GM19099 (cell line): ENCODE results near the gene SIT1.

Experiments used
- POLR2A ChIP-seq: IDR thresholded peaks from 3 replicates; pipeline ENCODE4 v1.6.1; 2011; ENCODE audit warnings: low read depth; ENCODE audit not compliant: insufficient read length; ENCODE audit errors: extremely low read depth

Gene SIT1, protein sequence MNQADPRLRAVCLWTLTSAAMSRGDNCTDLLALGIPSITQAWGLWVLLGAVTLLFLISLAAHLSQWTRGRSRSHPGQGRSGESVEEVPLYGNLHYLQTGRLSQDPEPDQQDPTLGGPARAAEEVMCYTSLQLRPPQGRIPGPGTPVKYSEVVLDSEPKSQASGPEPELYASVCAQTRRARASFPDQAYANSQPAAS

DNA sequence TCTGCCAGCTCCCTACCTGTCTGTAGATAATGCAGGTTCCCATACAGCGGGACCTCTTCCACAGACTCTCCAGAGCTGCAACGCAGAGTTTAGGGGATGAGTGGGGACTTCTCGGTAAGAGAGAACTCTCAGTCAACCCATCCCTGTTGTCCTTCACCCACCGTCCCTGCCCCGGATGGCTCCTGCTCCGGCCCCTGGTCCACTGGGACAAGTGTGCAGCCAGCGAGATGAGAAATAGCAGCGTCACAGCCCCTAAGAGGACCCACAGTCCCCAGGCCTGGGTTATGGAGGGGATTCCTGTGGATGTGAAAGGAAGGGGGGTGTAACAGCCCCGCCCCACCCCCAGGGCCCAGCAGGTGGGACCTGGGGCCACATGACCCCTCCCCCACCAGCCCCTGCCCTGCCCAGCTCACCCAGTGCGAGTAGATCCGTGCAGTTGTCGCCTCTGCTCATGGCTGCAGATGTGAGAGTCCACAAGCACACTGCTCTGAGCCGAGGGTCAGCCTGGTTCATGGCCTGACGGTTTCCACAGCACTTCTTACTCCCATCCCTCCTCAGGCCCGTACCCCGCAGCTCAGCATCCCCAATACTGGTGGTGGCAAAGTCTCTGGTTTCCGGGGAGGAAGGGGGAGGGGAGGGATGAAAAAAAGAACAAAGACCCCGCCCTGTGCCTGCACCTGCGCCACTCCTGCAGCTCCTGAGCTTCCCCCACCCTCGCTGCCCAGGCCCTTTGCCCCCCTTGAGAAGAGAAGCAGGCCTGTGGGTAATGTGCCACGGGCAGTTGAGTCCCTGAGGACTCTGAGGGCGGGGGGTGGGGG, at the start of gene SIT1:
Gene SIT1, minus strand, starts transcription at position 591 of the 818 bp plus-strand sequence. Its CDS starts 78 bp downstream, at position 513.
- TF ChIP-seq POLR2A = peak; percentile 52

DNA sequence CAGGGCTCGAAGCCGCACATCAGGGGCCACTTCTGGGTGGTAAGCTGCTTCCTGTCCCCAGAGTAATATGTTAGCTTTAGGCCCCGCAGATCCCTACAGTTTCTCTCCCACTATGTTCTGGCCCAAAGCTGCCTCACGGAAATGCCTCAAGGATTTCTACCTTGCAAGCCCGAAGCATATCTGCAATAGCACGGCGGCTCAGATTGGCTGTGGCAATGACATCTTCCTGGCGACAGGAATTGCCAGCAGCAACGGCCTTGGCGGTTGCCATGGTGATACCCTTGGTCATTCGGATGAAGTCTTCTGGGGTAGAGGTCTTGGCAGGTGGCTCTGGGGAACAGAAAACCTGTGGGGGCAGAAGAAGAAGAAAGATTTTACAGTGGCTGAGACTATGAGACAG, 49.3 kb upstream of the SIT1 start:
- TF ChIP-seq POLR2A = no peak

DNA sequence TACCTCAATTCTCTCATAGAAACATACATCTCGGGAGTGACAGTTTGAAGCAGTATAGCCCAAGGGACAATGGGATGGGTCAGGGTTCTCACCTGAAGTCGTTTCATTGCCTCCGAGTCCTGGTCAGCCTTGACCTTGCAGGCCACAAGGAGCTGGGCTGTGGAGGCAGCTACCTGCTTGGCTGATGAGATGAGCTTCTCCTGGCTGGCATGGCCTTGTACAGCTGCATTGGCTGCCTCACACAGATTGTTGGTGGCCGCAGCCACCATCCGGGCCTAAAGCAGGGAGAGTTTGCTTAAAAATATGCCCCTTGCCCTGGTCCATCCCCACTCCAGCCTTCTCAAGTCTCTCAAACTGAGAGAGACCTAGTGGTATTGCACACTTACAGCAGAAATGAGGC, 47.5 kb upstream of the SIT1 start:
- no peak for TF ChIP-seq POLR2A

DNA sequence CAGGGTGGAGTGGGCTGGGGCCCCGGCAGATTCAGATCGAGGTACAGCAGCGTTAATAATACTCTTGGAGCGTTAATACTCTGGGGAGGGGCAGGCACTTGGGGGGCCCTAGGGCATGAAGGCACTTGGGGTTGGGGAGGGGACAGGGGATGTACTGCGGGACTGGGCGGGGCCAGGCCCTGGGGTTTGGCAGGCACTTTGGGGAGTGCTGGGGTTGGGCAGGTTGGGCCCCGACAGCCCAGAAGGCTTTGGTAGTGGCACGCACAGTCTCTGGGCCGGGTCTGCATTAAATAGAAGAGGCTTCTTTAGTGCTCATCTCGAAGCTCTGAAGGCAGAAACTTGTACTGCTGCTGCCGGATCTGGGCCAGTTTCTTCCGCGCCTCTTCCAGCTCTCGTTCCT, 46.8 kb upstream of the SIT1 start:
- TF ChIP-seq POLR2A = no peak

DNA sequence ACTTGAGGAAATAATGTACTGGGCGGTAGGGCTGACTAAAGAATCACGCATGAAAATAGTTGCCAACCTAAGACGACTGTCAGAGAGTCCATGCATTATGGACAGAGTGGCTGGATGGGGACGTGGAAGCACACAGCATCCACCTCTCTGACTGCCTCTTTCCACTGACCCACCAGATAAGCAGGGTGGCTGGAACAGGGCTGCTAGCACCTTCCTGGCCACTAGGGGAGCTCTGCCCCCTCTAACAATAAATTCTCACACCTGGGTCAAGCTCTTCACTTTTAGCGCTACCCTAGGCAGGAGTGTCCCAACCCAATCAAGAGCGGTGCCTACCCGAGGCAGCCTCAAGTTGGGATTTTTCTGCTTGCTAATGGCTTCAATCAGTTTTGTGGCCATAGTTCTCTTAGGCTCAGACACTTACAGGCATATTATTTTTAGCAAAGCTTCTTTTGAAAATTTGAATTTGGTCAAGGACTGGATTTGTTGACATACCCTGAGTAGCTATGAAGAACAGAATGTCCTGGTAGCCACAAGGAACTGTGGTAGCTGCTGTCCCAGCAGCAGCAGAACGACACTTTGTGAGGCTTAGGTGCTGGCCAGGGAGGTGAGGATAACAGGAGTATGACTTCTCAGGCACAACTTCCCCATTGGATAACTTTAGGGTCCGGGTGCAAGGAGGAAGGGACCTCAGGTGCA, 45.9 kb upstream of the SIT1 start:
- TF ChIP-seq POLR2A = no peak

DNA sequence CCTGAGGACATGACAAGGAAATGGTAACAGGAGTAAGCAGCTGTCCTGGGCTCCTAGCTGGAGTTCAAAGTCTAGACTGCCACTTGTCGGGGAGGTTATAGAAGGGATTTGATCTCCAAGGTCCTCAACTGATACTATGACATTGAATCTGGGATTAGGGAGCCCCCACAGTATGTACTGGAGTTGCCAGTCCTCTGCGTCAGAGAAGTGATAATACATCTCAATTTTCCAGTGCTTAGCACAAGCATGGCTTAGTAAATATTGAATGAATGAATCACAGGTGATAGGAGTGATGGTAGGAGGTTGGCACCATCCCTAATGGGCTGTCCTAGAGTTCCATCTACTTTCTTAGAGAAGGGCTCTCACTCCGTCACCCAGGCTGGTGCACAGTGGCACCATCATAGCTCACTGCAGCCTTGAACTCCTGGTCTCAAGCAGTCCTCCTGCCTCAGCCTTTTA, 45.2 kb upstream of the SIT1 start:
- no peak for TF ChIP-seq POLR2A

DNA sequence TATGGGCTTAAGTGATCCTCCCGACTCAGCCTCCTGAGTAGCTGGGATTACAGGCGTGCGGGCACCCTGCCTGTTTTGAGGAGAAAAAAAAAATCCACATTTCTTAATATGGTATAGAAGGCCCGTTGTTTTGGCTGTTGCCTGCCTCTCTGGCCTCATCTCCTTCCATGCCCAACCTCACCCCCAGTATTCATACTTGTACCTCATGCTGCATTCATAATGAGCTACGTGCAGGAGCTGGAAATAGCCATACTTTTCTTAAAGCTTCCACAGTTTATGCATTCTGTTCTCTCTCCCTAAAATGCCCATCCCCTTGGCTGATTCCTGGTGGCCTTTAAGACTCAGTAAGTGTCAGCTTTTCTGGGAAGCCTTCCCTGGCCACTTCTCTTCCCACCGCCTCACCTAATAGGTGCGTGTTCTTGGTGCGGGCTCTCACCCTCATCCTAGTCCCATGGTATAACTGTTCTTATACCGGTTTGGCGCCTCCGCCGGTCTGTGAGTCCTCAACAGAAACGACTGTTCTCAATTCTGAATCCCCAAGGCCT, 41.1 kb upstream of the SIT1 start:
- TF ChIP-seq POLR2A = no peak

DNA sequence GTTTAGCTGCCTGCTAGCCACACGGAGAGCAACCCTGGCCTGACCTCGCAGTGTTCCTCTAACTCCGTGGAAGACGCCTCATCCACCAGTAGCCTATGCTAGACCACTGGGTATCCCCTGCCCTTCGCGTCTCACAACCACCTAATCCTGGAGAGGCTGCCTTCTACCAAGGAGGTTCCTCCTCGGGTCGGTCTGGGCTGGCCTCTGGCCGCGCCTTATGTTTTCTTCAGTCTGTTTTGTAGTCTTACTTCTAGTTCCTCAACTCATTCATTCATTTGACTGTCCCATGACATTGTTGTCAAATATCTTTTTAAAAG, 40.6 kb upstream of the SIT1 start:
- TF ChIP-seq POLR2A = no peak

DNA sequence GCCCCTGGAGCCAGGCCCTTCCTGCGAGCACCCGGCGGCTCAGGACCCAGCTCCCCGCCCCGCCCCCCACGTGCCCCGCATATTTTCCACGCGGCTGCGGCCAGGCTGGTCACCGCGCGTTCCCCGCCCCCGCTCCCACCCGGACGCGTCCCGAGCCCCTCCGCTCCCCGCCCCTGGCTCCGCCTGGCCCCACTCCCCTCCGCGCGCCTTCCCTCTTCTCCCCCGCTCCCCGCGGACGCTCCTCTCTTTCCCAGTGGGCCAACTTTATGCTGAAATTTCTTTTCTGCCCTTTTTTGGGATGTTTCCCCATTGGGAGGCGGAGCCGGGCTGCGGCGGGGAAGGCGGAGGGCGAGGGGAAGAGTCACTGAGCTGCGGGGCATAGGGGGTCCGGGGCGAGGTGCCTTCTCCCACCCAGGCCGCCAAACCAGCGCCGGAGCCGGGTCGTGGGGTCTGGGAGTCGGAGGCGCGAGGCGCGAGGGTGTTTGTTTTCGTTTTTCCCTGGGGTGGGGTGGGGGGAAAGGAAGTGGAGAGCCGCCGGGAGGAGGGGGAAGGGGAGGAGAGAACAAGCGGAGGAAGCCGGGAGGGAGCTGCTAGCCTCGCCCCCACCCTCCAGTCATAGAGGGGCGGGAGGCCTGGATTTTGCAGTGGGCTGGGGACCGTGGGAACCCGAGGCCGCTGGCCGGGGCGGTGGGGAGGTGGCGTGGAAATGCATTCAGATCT, 40.0 kb upstream of the SIT1 start:
- no peak for TF ChIP-seq POLR2A

DNA sequence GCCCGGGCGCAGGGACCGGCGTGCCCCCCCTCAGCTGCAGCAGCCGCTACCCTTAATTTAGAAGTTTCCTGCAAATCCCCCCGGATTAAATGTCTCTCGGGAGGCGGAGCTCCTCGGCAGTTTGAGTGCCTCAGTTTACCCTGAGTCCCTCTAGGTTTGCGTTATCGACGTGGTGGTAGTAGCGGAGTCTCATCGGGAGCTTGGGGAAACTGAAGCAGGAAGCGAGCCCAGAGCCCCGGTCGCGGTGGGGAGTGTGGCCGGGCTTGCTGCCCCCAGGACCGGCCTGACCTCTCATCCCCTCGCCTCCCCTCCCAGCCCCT, 39.5 kb upstream of the SIT1 start:
- TF ChIP-seq POLR2A = no peak

DNA sequence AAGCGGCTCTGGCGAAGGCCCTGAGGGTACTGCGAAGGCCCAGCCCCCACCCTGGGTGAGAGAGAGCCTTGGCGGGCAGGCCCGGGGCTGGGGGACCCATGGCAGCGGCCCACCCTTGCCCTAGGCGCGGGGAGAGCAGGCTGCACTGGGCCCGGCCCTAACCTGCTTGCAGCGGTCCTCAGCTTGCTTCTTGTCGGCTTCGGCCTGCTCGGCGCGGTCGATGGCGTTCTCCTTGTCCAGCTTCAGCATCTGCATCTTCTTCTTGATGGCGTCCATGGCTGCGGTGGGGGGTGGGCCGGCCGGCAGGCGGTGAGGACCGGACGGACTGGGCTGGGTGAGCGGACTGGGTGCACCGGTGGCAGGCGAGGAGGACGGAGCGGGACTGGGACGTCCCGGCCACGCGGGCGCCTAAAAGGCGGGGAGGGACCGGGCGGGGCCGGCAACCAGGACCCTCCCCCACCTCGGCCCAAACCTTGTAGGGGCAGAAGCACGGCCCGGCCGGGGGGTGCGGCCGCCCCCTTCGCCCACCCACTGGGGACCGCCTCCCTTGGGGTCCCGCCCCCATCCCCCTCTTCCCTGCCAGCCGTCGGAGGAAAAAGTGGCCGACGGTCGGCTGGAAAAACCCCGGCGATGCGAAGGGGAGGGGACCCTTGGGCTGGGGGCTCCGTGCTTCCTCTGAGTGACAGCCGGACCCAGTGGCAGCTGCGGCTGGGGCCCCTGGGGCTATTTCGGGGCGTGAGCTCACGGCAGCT, 39.0 kb upstream of the SIT1 start, which contains the start of gene TPM2:
Gene TPM2, minus strand, starts transcription at position 384 of the 752 bp plus-strand sequence. Its CDS starts 108 bp downstream, at position 276.
- no peak for TF ChIP-seq POLR2A

DNA sequence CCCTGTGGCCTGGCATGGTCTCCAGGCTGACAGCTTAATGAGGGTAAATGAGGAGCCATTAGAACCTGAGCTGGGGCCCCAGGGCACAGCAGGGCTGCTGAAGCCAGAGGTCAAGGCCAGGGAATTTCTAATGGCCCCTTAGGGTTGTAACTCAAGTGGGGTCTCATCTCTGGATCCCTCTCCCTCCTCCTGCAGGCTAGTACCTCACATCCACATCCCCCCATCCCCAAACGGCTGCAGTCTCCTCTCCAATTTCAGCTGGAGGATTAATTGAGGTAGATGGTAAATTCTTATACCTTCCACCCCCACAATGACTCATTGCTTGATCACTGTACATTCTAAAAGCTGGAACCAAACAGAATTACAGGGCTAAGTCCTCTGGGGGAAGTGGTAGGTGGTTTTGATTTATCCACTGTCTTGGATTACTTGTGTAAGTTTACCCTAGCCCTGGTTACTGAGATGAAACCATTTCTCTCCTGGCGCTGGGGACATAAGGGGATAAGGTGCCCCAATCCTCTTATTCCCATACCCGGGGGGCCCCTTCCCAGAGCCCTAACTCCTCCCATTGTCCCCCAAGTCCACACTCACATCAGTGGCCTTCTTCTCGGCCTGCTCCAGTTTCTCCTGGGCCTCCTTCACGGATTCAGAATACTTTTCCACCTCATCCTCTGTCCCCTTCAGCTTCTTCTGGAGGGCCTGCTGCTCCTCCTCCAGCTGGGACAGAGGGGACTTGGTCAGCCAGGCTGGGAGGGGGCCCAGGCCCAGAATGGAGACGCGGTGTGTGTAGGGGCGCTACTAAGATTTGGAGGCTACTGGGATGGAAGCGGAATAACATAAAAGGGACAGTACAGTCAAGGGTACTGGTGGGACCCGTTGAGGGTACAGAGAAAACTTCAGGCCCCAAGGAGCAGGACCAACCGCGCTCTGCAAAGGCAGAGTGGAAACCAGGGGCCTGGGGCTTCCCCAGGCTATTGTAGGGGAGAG, 38.1 kb upstream of the SIT1 start:
- no peak for TF ChIP-seq POLR2A

DNA sequence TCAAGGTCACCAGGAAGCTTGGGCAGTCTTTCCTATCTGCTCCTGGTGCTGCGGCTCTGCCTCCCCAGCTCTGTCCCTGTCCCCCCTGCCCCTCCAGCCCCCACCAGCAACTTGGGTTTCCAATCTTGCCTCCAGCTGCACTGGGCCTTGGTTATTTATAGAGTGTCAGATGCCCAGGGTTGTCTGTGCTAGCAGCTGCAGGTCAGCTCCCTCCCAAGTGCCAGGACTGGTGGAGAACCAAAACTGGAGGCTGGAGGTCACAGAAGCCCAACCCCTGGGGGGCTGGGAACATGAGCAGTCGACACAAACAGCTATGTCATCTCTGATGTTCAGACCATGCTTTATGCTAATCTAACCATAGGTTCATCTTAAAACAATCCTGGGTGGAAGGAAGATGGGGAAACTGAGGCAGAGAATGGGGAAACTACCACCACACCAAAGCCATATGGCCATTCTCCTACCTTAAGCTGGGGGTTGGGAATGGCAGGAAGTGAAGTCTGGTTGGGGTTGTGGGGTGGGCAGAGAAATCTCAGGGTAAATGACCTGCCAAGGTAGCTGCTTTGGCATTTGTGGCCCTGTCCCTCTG, 37.3 kb upstream of the SIT1 start:
- no peak for TF ChIP-seq POLR2A

DNA sequence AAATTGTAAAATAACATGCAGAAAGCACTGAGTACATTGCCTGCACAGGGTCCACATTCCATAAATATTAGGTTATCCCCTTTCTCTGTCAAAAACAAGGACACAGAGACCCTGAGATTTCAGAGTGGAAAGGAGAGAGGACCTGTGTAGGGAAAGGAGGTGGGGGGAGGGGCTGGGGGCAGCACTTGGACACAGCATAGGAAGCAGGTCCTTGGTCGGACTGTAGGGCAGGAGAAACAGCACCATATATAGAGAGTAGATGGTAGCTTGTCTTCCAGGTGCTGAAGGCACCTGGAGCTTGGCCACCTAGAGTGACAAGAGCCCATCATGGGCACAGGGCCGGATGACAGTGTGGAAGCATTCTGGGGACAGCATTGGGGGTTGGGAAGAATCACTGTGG, 36.6 kb upstream of the SIT1 start:
- TF ChIP-seq POLR2A = no peak
